Uterus (tissue), 2 donors: ENCODE data around the gene LIX1L.

Experiments used
- CTCF ChIP-seq, 4 experiments: fragments of 200-600 bp in 2 of 4; fragments of 450-650 bp in 2 of 4; sonication (generic) in 2 of 4; IDR thresholded peaks; one replicate each; pipeline ENCODE4 v1.5.1; 2016 to 2019; ENCODE audit warnings: antibody characterized with exemption in 4 of 4, mild to moderate bottlenecking in 2 of 4, moderate library complexity in 1 of 4
- POLR2A ChIP-seq, 2 donors: fragments of 450-650 bp; IDR thresholded peaks; one replicate each; pipeline ENCODE4 v1.6.1; 2016; ENCODE audit warnings: antibody characterized with exemption in 2 of 2, mild to moderate bottlenecking in 1 of 2, moderate library complexity in 1 of 2

GRCh38 chr1:145988773-145989172 lies 31.0 kb upstream of the LIX1L start:
- TF ChIP-seq CTCF (IDR thresholded peaks at IDR 0.05) (no peak), POLR2A (IDR thresholded peaks at IDR 0.05) (no peak)
